DOHH2 (cell line): ENCODE results near the gene FADS6.

ENCODE experiments used
- EZH2phosphoT487 ChIP-seq: fragments of 200-600 bp; sonication (generic); IDR thresholded peaks from 2 replicates; pipeline ENCODE4 v1.6.1; 2017; ENCODE audit warnings: borderline replicate concordance, mild to moderate bottlenecking, antibody characterized with exemption, low read length, moderate library complexity, mixed read lengths
- TF ChIP-seq, protein P1 (sequence below): fragments of 200-600 bp; sonication (generic); IDR thresholded peaks from one replicate; pipeline ENCODE4 v1.5.1; 2014; ENCODE audit warnings: antibody characterized with exemption, mild to moderate bottlenecking, low read depth, low read length; ENCODE audit not compliant: poor library complexity, severe bottlenecking

DNA sequence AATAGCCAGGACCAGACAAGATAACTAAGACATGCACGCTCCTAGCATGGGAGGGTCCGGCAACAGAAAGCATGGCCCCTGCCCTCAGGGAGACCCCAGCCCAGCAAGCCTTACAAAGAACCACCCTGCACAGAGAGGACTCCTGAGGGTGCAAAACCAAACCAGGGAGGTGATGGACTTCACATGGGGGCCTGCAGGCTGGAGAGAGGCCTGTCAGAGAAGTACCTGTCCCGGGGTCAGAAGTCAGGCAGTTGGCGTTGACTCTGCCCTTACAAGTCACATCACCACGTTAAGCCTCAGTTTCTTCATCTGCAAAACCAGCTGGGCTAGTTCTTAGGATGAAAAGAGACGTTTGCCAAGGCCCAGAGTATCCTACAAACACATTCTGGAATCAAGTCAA lies 35.4 kb upstream of the FADS6 start:
- TF ChIP-seq, protein P1, sequence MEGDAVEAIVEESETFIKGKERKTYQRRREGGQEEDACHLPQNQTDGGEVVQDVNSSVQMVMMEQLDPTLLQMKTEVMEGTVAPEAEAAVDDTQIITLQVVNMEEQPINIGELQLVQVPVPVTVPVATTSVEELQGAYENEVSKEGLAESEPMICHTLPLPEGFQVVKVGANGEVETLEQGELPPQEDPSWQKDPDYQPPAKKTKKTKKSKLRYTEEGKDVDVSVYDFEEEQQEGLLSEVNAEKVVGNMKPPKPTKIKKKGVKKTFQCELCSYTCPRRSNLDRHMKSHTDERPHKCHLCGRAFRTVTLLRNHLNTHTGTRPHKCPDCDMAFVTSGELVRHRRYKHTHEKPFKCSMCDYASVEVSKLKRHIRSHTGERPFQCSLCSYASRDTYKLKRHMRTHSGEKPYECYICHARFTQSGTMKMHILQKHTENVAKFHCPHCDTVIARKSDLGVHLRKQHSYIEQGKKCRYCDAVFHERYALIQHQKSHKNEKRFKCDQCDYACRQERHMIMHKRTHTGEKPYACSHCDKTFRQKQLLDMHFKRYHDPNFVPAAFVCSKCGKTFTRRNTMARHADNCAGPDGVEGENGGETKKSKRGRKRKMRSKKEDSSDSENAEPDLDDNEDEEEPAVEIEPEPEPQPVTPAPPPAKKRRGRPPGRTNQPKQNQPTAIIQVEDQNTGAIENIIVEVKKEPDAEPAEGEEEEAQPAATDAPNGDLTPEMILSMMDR = no peak
- TF ChIP-seq EZH2phosphoT487 = no peak
